SK-N-SH (cell line): ENCODE measurements around the gene MYO16. TPM values are rescaled to one million over a fixed set of nuclear protein-coding genes. Genes with fewer than 3 reads are reported as not detected.

Experiments used
- CTCF ChIA-PET: fragments of 300-600, 350-600 bp; formaldehyde crosslinking; extraction: SDS; loops from one replicate; lab custom pipeline; 2021; lab: Yijun Ruan, JAX
- POLR2A ChIA-PET: fragments of 350-600 bp; sonication (Branson Sonifier 250); formaldehyde crosslinking; extraction: SDS; loops from one replicate; lab custom pipeline; 2020; ENCODE audit warnings: antibody characterized with exemption, inconsistent platforms; lab: Yijun Ruan, JAX
- DNase-seq: peaks from one replicate; pipeline ENCODE4 v3.0.0; 2012
- H2AFZ ChIP-seq: fragments of 200-600 bp; sonication (generic); 2 replicates; pipeline ENCODE4 v1.8.1; 2016; ENCODE audit warnings: antibody characterized with exemption, mild to moderate bottlenecking, low read depth
- H3F3A ChIP-seq: fragments of 200-600 bp; sonication (generic); replicated peaks from 2 replicates; pipeline ENCODE3; 2016; ENCODE audit warnings: antibody characterized with exemption, mild to moderate bottlenecking; ENCODE audit not compliant: insufficient read depth
- H3K27ac ChIP-seq, 2 experiments: fragments of 200-500 bp in 1 of 2; fragments of 200-600 bp in 1 of 2; sonication (Bioruptor generic) in 1 of 2; sonication (generic), shearing (Covaris generic) in 1 of 2; 2 replicates each; pipeline versions ENCODE4 v1.5.1 to v1.6.1; 2014 to 2016; ENCODE audit warnings: low read depth in 2 of 2, inconsistent platforms in 1 of 2, low read length in 1 of 2, mild to moderate bottlenecking in 1 of 2, mixed read lengths in 1 of 2
- H3K27me3 ChIP-seq: fragments of 200-600 bp; sonication (generic), shearing (Covaris generic); 2 replicates; pipeline ENCODE4 v1.6.1; 2016; ENCODE audit warnings: mixed run types; ENCODE audit not compliant: insufficient read depth
- H3K36me3 ChIP-seq, 2 experiments: fragments of 200-500 bp in 1 of 2; fragments of 200-600 bp in 1 of 2; sonication (Bioruptor generic) in 1 of 2; sonication (generic) in 1 of 2; replicated peaks in 1 of 2; 2 replicates each; pipeline versions ENCODE3 to v1.5.1; 2014 to 2016; ENCODE audit warnings: low read length in 1 of 2, mild to moderate bottlenecking in 1 of 2; ENCODE audit not compliant: insufficient read depth in 2 of 2, control insufficient read depth in 1 of 2
- H3K4me1 ChIP-seq, 2 experiments: fragments of 200-500 bp in 1 of 2; fragments of 200-600 bp in 1 of 2; sonication (Bioruptor generic) in 1 of 2; sonication (generic), shearing (Covaris generic) in 1 of 2; 2 replicates each; pipeline versions ENCODE4 v1.5.1 to v1.6.1; 2014 to 2016; ENCODE audit warnings: low read depth in 1 of 2, low read length in 1 of 2, mixed run types in 1 of 2; ENCODE audit not compliant: insufficient read depth in 2 of 2, control insufficient read depth in 1 of 2
- H3K4me2 ChIP-seq: fragments of 200-600 bp; sonication (generic), shearing (Covaris generic); 2 replicates; pipeline ENCODE4 v1.6.1; 2017; ENCODE audit warnings: mixed run types
- H3K4me3 ChIP-seq, 2 experiments: fragments of 200-500 bp in 1 of 2; fragments of 200-600 bp in 1 of 2; sonication (Bioruptor generic) in 1 of 2; sonication (generic), shearing (Covaris generic) in 1 of 2; 2 replicates each; pipeline versions ENCODE4 v1.5.1 to v1.8.1; 2014 to 2016; ENCODE audit warnings: low read depth in 2 of 2, inconsistent platforms in 1 of 2, low read length in 1 of 2, mild to moderate bottlenecking in 1 of 2, mixed read lengths in 1 of 2, moderate library complexity in 1 of 2
- H3K79me2 ChIP-seq: fragments of 200-600 bp; sonication (generic); 2 replicates; pipeline ENCODE4 v1.8.1; 2017; ENCODE audit warnings: mild to moderate bottlenecking; ENCODE audit not compliant: insufficient read depth
- H3K9ac ChIP-seq: fragments of 200-600 bp; sonication (generic); 2 replicates; pipeline ENCODE4 v1.6.1; 2017; ENCODE audit warnings: mixed run types
- H3K9me2 ChIP-seq: fragments of 200-600 bp; sonication (generic); 2 replicates; pipeline ENCODE4 v1.6.1; 2017; ENCODE audit warnings: mixed run types
- H3K9me3 ChIP-seq: fragments of 200-600 bp; sonication (generic); 2 replicates; pipeline ENCODE4 v1.6.1; 2017; ENCODE audit warnings: mixed run types, mild to moderate bottlenecking, moderate library complexity
- H4K20me1 ChIP-seq: fragments of 200-600 bp; sonication (generic); 2 replicates; pipeline ENCODE4 v1.6.1; 2017; ENCODE audit warnings: mild to moderate bottlenecking, mixed run types; ENCODE audit not compliant: insufficient read depth
- CHD2 ChIP-seq: fragments of 150-350 bp; IDR thresholded peaks from 2 replicates; pipeline ENCODE4 v1.6.1; 2018; ENCODE audit warnings: low read length; ENCODE audit not compliant: partially characterized antibody
- FOXJ3 ChIP-seq: sonication (generic); formaldehyde crosslinking; IDR thresholded peaks from 2 replicates; pipeline ENCODE4 v1.5.1; 2020; ENCODE audit warnings: mild to moderate bottlenecking, missing genetic modification reagents
- FOXM1 ChIP-seq: IDR thresholded peaks from 2 replicates; pipeline ENCODE4 v1.4.0; 2012; ENCODE audit warnings: low read depth, mild to moderate bottlenecking
- MXI1 ChIP-seq: IDR thresholded peaks from 2 replicates; pipeline ENCODE4 v1.6.1; 2012; ENCODE audit warnings: mild to moderate bottlenecking, low read depth, low read length, improper control_type of control experiment
- NFIC ChIP-seq: IDR thresholded peaks from 2 replicates; pipeline ENCODE4 v1.4.0; 2012; ENCODE audit warnings: borderline replicate concordance
- NRF1 ChIP-seq: IDR thresholded peaks from 2 replicates; pipeline ENCODE4 v1.6.1; 2012; ENCODE audit warnings: low read depth, mild to moderate bottlenecking, low read length
- POLR2AphosphoS5 ChIP-seq: IDR thresholded peaks from 2 replicates; pipeline ENCODE4 v1.6.1; 2012; ENCODE audit warnings: low read depth, low read length
- RAD21 ChIP-seq: IDR thresholded peaks from 2 replicates; pipeline ENCODE4 v1.6.1; 2012; ENCODE audit warnings: mild to moderate bottlenecking, low read length
- SIN3A ChIP-seq: IDR thresholded peaks from 2 replicates; pipeline ENCODE4 v1.6.1; 2012; ENCODE audit warnings: low read depth, mild to moderate bottlenecking, low read length, moderate library complexity, borderline replicate concordance
- YY1 ChIP-seq: IDR thresholded peaks from 2 replicates; pipeline ENCODE4 v1.4.0; 2012; ENCODE audit warnings: low read depth, mild to moderate bottlenecking
- WGBS: methylation state at CpG from one replicate; pipeline ENCODE4 v1.1.6; 2017; ENCODE audit warnings: low lambda C conversion rate; 5-methylcytosine and 5-hydroxymethylcytosine counted together
- polyA plus RNA-seq, 3 experiments: library from polyadenylated mRNA; depleted of rRNA; stranded (reverse); fragments of >200 nt; gene quantifications; 2 replicates each; pipeline ENCODE4 v1.2.3, GENCODE V29; 2012
- TF ChIP-seq, protein P1 (sequence below): IDR thresholded peaks from 2 replicates; pipeline ENCODE4 v1.4.0; 2012; ENCODE audit warnings: low read depth, borderline replicate concordance
- TF ChIP-seq, protein P2 (sequence below): IDR thresholded peaks from 2 replicates; pipeline ENCODE4 v1.6.1; 2012; ENCODE audit warnings: mild to moderate bottlenecking, low read depth, low read length, moderate library complexity

The MYO16 gene
- polyA plus RNA-seq, 1 of the 3 experiments (the other 2 are of a cell fraction), result 0.07 TPM

DNA sequence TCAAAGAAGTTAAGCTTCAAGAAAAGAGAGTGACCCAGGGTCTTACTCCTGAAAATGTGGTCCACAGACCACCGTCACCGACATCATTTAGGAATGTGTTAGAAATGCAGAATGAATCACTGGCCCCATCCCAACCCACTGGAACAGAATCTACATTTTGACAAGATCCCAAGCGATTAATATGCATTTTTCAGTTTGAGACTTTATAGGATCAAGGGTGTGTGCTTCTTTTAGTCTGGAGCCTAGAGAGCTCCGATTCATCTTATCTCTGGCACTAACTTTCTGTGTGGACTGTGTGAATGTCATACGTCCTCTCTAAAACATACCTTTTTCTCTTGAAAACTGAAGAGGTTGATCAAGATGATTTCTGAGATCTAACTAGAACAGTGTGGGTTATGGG lies 484.8 kb downstream of the MYO16 start:
- Histone ChIP-seq H3K9ac (no peak overlapping the region), H3K27me3 (no peaks in the 10 kb centered on the region), H4K20me1 (no peaks in the 10 kb centered on the region), H3K4me1 (no peaks in the 10 kb centered on the region), H3K9me3 (no peaks in the 10 kb centered on the region), H3F3A (no peaks in the 10 kb centered on the region), H3K4me2 (no peak overlapping the region), H3K9me2 (no peaks in the 10 kb centered on the region), H3K79me2 (no peaks in the 10 kb centered on the region), H3K36me3 (no peaks in the 10 kb centered on the region), H3K4me3 (no peak overlapping the region), H3K27ac (no peak overlapping the region), H2AFZ (no peak overlapping the region)
- WGBS, result 82% methylated on average over 5 of the region's 5 CpGs
- no peak for TF ChIP-seq FOXM1
- TF ChIP-seq, protein P1, sequence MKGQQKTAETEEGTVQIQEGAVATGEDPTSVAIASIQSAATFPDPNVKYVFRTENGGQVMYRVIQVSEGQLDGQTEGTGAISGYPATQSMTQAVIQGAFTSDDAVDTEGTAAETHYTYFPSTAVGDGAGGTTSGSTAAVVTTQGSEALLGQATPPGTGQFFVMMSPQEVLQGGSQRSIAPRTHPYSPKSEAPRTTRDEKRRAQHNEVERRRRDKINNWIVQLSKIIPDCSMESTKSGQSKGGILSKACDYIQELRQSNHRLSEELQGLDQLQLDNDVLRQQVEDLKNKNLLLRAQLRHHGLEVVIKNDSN, result no peak
- TF ChIP-seq FOXJ3 (CRISPR knock-in tag), result no peak
- no peak for TF ChIP-seq YY1
- TF ChIP-seq NRF1, result no peak
- TF ChIP-seq CHD2, result no peak
- no peak for TF ChIP-seq POLR2AphosphoS5
- TF ChIP-seq SIN3A, result no peak
- TF ChIP-seq, protein P2, sequence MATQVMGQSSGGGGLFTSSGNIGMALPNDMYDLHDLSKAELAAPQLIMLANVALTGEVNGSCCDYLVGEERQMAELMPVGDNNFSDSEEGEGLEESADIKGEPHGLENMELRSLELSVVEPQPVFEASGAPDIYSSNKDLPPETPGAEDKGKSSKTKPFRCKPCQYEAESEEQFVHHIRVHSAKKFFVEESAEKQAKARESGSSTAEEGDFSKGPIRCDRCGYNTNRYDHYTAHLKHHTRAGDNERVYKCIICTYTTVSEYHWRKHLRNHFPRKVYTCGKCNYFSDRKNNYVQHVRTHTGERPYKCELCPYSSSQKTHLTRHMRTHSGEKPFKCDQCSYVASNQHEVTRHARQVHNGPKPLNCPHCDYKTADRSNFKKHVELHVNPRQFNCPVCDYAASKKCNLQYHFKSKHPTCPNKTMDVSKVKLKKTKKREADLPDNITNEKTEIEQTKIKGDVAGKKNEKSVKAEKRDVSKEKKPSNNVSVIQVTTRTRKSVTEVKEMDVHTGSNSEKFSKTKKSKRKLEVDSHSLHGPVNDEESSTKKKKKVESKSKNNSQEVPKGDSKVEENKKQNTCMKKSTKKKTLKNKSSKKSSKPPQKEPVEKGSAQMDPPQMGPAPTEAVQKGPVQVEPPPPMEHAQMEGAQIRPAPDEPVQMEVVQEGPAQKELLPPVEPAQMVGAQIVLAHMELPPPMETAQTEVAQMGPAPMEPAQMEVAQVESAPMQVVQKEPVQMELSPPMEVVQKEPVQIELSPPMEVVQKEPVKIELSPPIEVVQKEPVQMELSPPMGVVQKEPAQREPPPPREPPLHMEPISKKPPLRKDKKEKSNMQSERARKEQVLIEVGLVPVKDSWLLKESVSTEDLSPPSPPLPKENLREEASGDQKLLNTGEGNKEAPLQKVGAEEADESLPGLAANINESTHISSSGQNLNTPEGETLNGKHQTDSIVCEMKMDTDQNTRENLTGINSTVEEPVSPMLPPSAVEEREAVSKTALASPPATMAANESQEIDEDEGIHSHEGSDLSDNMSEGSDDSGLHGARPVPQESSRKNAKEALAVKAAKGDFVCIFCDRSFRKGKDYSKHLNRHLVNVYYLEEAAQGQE, result no peak
- DNase-seq, result no peak
- POLR2A ChIA-PET, result no interaction called here
- CTCF ChIA-PET, result interaction anchor here (1.1 kb wide), 1 partner anchor 9 kb away, joined by 4 read pairs; no protein-coding TSS in a partner anchor

DNA sequence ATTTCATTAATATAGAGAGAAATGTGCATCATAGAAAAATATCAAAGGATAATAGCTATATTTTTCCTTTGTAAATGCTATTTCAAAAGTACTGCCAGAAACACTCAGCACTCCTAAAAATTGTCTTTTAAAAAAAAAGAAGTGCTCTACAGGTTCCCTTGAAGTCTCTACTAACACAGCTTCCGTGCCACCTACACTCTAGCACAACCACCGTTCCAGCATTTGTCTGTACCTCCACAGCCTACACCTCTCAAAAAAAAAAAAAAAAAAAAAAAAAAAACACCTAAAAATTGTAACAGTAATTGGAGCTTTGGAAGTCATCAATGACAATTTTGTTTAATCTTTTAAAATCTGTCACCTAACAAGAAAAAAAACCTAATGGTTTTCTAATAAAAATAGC lies 485.6 kb downstream of the MYO16 start:
- H3K9me2 ChIP-seq, result no peaks in the 10 kb centered on the region
- no peaks in the 10 kb centered on the region for H3K4me1 ChIP-seq
- no peaks in the 10 kb centered on the region for H3K36me3 ChIP-seq
- H3K27ac ChIP-seq, result no peak overlapping the region
- H3K79me2 ChIP-seq, result no peaks in the 10 kb centered on the region
- no peak overlapping the region for H3K4me2 ChIP-seq
- 73% methylated on average over 2 of the region's 2 CpGs for WGBS
- CTCF ChIA-PET, result no interaction called here
- H3F3A ChIP-seq, result no peaks in the 10 kb centered on the region
- no peaks in the 10 kb centered on the region for H3K9me3 ChIP-seq
- DNase-seq, result no peak
- H4K20me1 ChIP-seq, result no peaks in the 10 kb centered on the region
- POLR2A ChIA-PET, result interaction anchor here (0.6 kb wide), 1 partner anchor 13 kb away, joined by 4 read pairs; no protein-coding TSS in a partner anchor
- no peak overlapping the region for H3K9ac ChIP-seq
- TF ChIP-seq MXI1 (no peak), FOXM1 (no peak), RAD21 (no peak), NFIC (no peak), CHD2 (no peak)
- TF ChIP-seq, protein P1, result no peak
- H2AFZ ChIP-seq, result no peak overlapping the region
- no peak overlapping the region for H3K4me3 ChIP-seq
- no peaks in the 10 kb centered on the region for H3K27me3 ChIP-seq
